Large intestine (tissue), 3 donors: ENCODE results near the gene SLC19A1. TPM values are rescaled to one million over a fixed set of nuclear protein-coding genes. Genes with fewer than 3 reads are reported as not detected.
A peak's percentile ranks its signal among the peaks of the same experiment; 100 is the strongest.

Source experiments
- DNase-seq, 2 donors: peaks; one replicate each; pipeline versions ENCODE4 v3.0.0 to v3.0.0-alpha.2; 2013
- H3K27ac ChIP-seq: one replicate; pipeline ENCODE4 v1.5.1; 2013; ENCODE audit warnings: low read length
- H3K27me3 ChIP-seq: 2 replicates; pipeline ENCODE4 v1.6.1; 2013; ENCODE audit warnings: low read length; ENCODE audit not compliant: control insufficient read depth, insufficient read depth
- H3K36me3 ChIP-seq: 2 replicates; pipeline ENCODE4 v1.6.1; 2013; ENCODE audit warnings: low read length; ENCODE audit not compliant: control insufficient read depth, insufficient read depth
- H3K4me1 ChIP-seq: one replicate; pipeline ENCODE4 v1.6.1; 2013; ENCODE audit warnings: low read length; ENCODE audit not compliant: control insufficient read depth, insufficient read depth
- H3K4me3 ChIP-seq: one replicate; pipeline ENCODE4 v1.5.1; 2013; ENCODE audit warnings: low read length
- H3K9me3 ChIP-seq: one replicate; pipeline ENCODE4 v1.6.1; 2013; ENCODE audit warnings: mild to moderate bottlenecking, low read depth, low read length, moderate library complexity; ENCODE audit not compliant: control insufficient read depth
- WGBS: methylation state at CpG from one replicate; pipeline ENCODE4 v1.1.5; 2013; ENCODE audit warnings: low lambda C conversion rate; ENCODE audit not compliant: insufficient coverage; 5-methylcytosine and 5-hydroxymethylcytosine counted together
- polyA plus RNA-seq: library from polyadenylated mRNA; unstranded; fragments of 120-200 nt; gene quantifications from one replicate; pipeline ENCODE4 v1.2.1, GENCODE V29; 2013

Gene SLC19A1
- polyA plus RNA-seq, 1 donor = 22.1 TPM

- Histone ChIP-seq H3K4me3 (no peak overlapping the region), H3K27me3 (no peaks in the 10 kb centered on the region), H3K9me3 (no peaks in the 10 kb centered on the region), H3K4me1 (peaks cover 3% of the 10 kb centered on the region), H3K36me3 (no peaks in the 10 kb centered on the region), H3K27ac (no peak overlapping the region)
- no CpG with 5 or more reads among the region's 26 CpGs for WGBS
- no peak for DNase-seq
These were observed 15.9 kb upstream of the SLC19A1 start for GRCh38 chr21:45558044-45558721.

- H3K27me3 ChIP-seq = no peaks in the 10 kb centered on the region
- peaks cover 3% of the 10 kb centered on the region for H3K4me1 ChIP-seq
- DNase-seq = no peak
- no peak overlapping the region for H3K27ac ChIP-seq
- WGBS = no CpG with 5 or more reads among the region's 14 CpGs
- no peaks in the 10 kb centered on the region for H3K9me3 ChIP-seq
- H3K36me3 ChIP-seq = no peaks in the 10 kb centered on the region
- no peak overlapping the region for H3K4me3 ChIP-seq
These were observed 15.4 kb upstream of the SLC19A1 start for GRCh38 chr21:45557616-45558043.

- Histone ChIP-seq H3K36me3 (no peaks in the 10 kb centered on the region), H3K27me3 (no peaks in the 10 kb centered on the region), H3K4me1 (peaks cover 3% of the 10 kb centered on the region), H3K27ac (peak overlapping the region; percentile 88), H3K9me3 (no peaks in the 10 kb centered on the region), H3K4me3 (no peak overlapping the region)
- WGBS = no CpG with 5 or more reads among the region's 33 CpGs
- no peak for DNase-seq
These were observed 14.7 kb upstream of the SLC19A1 start for GRCh38 chr21:45556645-45557615.

- H3K27ac ChIP-seq = peak overlapping the region; percentile 88
- no CpG with 5 or more reads among the region's 12 CpGs for WGBS
- no peaks in the 10 kb centered on the region for H3K27me3 ChIP-seq
- no peaks in the 10 kb centered on the region for H3K36me3 ChIP-seq
- H3K9me3 ChIP-seq = no peaks in the 10 kb centered on the region
- H3K4me1 ChIP-seq = peaks cover 3% of the 10 kb centered on the region
- peak overlapping the region; percentile 43 for H3K4me3 ChIP-seq
- no peak for DNase-seq
These were observed 14.0 kb upstream of the SLC19A1 start for GRCh38 chr21:45556302-45556644.

GRCh38 chr21:45555557-45556301, 13.5 kb upstream of the SLC19A1 start:
- no CpG with 5 or more reads among the region's 62 CpGs for WGBS
- peak overlapping the region; percentile 88 for H3K27ac ChIP-seq
- H3K27me3 ChIP-seq = no peaks in the 10 kb centered on the region
- DNase-seq = peak; percentile 85 to 90
- no peaks in the 10 kb centered on the region for H3K36me3 ChIP-seq
- peaks cover 3% of the 10 kb centered on the region for H3K4me1 ChIP-seq
- peak overlapping the region; percentile 43 for H3K4me3 ChIP-seq
- no peaks in the 10 kb centered on the region for H3K9me3 ChIP-seq

GRCh38 chr21:45555251-45555556, 13.0 kb upstream of the SLC19A1 start:
- Histone ChIP-seq H3K27ac (peak overlapping the region; percentile 88), H3K27me3 (no peaks in the 10 kb centered on the region), H3K9me3 (no peaks in the 10 kb centered on the region), H3K36me3 (no peaks in the 10 kb centered on the region), H3K4me3 (no peak overlapping the region), H3K4me1 (peaks cover 5% of the 10 kb centered on the region)
- WGBS = no CpG with 5 or more reads among the region's 34 CpGs
- DNase-seq = no peak

- H3K36me3 ChIP-seq = no peaks in the 10 kb centered on the region
- peak overlapping the region; percentile 72 for H3K27ac ChIP-seq
- H3K27me3 ChIP-seq = no peaks in the 10 kb centered on the region
- peak overlapping the region; percentile 49 for H3K4me3 ChIP-seq
- 0% methylated on average over 1 of the region's 53 CpGs for WGBS
- H3K4me1 ChIP-seq = peaks cover 11% of the 10 kb centered on the region
- no peaks in the 10 kb centered on the region for H3K9me3 ChIP-seq
- DNase-seq = peak; percentile 82 to 85
These were observed 12.4 kb upstream of the SLC19A1 start for GRCh38 chr21:45554477-45555175.

- H3K9me3 ChIP-seq = no peaks in the 10 kb centered on the region
- no peak overlapping the region for H3K4me3 ChIP-seq
- H3K27me3 ChIP-seq = no peaks in the 10 kb centered on the region
- no peak overlapping the region for H3K27ac ChIP-seq
- no CpG with 5 or more reads among the region's 29 CpGs for WGBS
- H3K4me1 ChIP-seq = peaks cover 15% of the 10 kb centered on the region
- H3K36me3 ChIP-seq = no peaks in the 10 kb centered on the region
- DNase-seq = no peak
These were observed 10.6 kb upstream of the SLC19A1 start for GRCh38 chr21:45552696-45553391.

GRCh38 chr21:45551783-45552695, 9.8 kb upstream of the SLC19A1 start:
- no peak for DNase-seq
- no CpG with 5 or more reads among the region's 35 CpGs for WGBS

More at GRCh38 chr21:45551783-45552695, 9.8 kb upstream of the SLC19A1 start:
- H3K4me3 ChIP-seq = no peak overlapping the region
- no peaks in the 10 kb centered on the region for H3K9me3 ChIP-seq
- no peaks in the 10 kb centered on the region for H3K36me3 ChIP-seq
- no peak overlapping the region for H3K27ac ChIP-seq
- H3K27me3 ChIP-seq = no peaks in the 10 kb centered on the region
- peaks cover 15% of the 10 kb centered on the region for H3K4me1 ChIP-seq
